ENCODE measurements around the gene ATP4A. TPM values are rescaled to one million over a fixed set of nuclear protein-coding genes. Genes with fewer than 3 reads are reported as not detected.

Gene ATP4A
- total and polyA plus RNA-seq, 8 donors, result not detected

DNA sequence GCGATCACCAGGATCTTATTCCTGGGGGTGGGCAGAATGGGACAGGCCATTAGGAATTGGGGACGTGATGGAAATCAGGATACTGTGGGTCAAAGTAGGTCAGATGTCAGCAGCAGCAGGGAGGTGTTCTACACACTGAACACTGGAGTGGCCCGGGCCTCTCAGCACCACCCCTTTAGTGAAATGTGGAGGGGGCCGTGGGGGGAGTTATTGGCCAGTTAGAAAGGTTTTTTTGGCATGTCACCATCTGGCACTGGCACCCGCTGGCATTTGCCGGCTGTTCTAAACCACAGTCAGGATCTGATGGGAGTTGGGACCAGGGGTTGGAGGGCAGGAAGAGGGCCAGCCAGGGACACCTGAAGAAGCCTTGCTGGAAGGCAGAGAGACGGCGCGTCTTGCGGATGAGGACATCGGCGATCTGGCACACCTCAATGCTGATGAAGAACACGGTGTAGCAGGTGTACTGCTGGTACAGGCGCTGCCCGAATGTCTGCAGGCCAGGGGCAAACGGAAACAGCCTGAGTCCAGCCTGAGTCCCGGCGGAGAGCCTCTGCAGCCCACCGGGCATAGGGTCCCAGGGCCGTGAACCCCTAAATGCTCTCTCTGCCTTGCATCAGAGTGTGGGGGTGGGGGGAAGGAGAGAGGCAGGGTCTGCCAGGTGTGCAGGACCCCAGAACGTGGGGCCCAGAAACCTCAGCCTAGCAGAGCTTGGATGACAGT, 12.2 kb downstream of the ATP4A start:
- TF ChIP-seq, protein P1, sequence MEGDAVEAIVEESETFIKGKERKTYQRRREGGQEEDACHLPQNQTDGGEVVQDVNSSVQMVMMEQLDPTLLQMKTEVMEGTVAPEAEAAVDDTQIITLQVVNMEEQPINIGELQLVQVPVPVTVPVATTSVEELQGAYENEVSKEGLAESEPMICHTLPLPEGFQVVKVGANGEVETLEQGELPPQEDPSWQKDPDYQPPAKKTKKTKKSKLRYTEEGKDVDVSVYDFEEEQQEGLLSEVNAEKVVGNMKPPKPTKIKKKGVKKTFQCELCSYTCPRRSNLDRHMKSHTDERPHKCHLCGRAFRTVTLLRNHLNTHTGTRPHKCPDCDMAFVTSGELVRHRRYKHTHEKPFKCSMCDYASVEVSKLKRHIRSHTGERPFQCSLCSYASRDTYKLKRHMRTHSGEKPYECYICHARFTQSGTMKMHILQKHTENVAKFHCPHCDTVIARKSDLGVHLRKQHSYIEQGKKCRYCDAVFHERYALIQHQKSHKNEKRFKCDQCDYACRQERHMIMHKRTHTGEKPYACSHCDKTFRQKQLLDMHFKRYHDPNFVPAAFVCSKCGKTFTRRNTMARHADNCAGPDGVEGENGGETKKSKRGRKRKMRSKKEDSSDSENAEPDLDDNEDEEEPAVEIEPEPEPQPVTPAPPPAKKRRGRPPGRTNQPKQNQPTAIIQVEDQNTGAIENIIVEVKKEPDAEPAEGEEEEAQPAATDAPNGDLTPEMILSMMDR (IDR thresholded peaks at IDR 0.05), result no peak
- no peak overlapping the region for H3K27ac ChIP-seq
- no peaks in the 10 kb centered on the region for H3K9me3 ChIP-seq
- DNase-seq (peak in 1 of 4 donors; percentile 46), ATAC-seq (no peak)
- no peak overlapping the region for H3K4me3 ChIP-seq
- intact Hi-C loops (cut with DNase I), result no loop called here
- H3K27me3 ChIP-seq, result peaks cover 0 to 11% of the 10 kb centered on the region in 2 donors
- H3K4me1 ChIP-seq, result peaks cover 5 to 6% of the 10 kb centered on the region in 2 donors
- peaks cover 0 to 15% of the 10 kb centered on the region in 2 donors for H3K36me3 ChIP-seq

DNA sequence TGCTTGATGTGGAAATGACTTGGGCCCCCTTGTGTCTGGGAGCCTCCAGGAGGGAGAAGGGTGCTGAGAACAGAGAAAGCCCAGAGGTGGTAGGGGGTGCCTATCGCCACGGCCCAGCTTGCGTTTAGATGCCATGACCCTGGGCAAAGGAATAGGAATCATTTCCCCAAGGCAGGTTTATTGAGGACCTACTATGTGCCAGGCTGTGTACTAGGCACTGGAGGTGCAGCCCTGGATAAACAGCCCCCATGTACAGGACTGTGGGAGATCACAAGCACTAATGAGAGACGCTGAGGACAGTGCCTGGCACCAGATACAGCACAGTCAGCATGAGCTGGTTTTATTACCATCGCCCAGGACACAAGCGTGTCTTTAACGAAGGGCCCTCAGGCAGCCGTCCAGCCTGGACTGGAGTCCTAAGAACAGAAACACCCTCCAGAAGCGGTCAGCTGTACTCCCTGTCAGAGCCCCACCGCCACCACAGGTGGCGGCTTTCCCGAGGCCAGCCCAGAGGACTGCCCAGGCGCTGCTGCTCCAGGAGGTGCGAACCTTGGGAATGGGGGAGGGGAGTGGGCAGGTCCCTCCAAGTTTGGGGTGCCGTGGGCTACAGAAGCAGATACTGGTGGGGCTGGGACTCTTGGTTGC, 13.5 kb downstream of the ATP4A start:
- intact Hi-C loops (cut with DNase I), result no loop called here

DNA sequence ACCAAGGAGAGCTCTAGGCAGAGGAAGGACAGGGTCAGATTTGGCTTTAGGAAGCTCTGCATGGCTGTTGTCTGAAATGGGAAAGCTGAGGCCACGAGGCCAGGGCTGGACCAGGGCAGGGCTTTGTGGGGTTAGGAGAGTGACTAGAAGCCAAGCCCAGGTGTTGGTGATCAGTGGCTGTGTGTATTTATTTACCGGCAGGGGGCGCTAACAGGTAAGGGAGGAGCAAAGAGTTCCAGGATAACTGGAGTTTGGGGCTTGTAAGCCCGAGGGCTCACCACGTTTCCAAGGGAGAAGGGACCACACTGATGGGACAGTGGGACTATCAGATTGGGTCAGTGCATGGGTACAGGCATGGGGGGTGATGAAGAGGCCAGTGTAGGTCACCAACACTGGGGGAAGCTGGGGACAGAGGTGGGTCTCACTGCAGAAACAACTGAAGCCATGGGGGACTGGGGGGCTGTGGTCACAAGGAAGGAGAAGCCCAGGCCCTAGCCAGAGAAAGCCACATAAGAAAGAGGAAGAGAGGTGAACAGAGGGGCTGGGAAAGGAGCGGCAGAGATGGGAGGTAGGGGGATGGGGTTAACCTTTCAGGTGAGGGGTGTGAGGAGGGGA, 14.2 kb downstream of the ATP4A start:
- no peaks in the 10 kb centered on the region for H3K9me3 ChIP-seq
- TF ChIP-seq, protein P1 (IDR thresholded peaks at IDR 0.05), result peak; percentile 71 to 75
- peaks cover 9 to 20% of the 10 kb centered on the region in 2 donors for H3K4me1 ChIP-seq
- H3K4me3 ChIP-seq, result no peak overlapping the region
- ATAC-seq (peak; percentile 24), DNase-seq (peak in 1 of 4 donors; percentile 58)
- H3K36me3 ChIP-seq, result peaks cover 0 to 15% of the 10 kb centered on the region in 2 donors
- intact Hi-C loops (cut with DNase I), result no loop called here
- H3K27me3 ChIP-seq, result no peaks in the 10 kb centered on the region
- H3K27ac ChIP-seq, result no peak overlapping the region

More for the DNA sequence above, 13.5 kb downstream of the ATP4A start:
- H3K9me3 ChIP-seq, result no peaks in the 10 kb centered on the region
- H3K4me1 ChIP-seq, result peaks cover 9 to 13% of the 10 kb centered on the region in 2 donors
- no peak for ATAC-seq
- peaks cover 0 to 15% of the 10 kb centered on the region in 2 donors for H3K36me3 ChIP-seq
- H3K4me3 ChIP-seq, result no peak overlapping the region
- H3K27ac ChIP-seq, result no peak overlapping the region
- no peak for DNase-seq
- TF ChIP-seq, protein P1 (IDR thresholded peaks at IDR 0.05), result no peak
- peaks cover 0 to 1% of the 10 kb centered on the region in 2 donors for H3K27me3 ChIP-seq

DNA sequence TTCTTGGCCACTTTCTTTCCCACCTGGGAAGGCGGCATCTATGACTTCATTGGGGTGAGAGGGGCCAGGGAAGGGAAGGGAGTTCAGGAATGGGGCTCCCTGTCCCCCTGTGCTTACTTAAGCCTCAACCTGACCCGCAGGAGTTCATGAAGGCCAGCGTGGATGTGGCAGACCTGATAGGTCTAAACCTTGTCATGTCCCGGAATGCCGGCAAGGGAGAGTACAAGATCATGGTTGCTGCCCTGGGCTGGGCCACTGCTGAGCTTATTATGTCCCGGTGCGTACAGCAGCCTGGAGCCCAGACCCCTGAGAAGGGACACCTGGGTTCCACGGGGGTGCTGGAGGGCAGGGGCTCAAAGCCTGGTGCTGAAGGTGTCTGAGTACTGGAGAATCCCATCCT, 16.9 kb downstream of the ATP4A start:
- ATAC-seq (no peak), DNase-seq (no peak)
- H3K27ac ChIP-seq, result no peak overlapping the region
- intact Hi-C loops (cut with DNase I), result no loop called here
- H3K36me3 ChIP-seq, result peaks cover 0 to 15% of the 10 kb centered on the region in 2 donors
- TF ChIP-seq, protein P1 (IDR thresholded peaks at IDR 0.05), result no peak
- no peaks in the 10 kb centered on the region for H3K27me3 ChIP-seq
- H3K4me3 ChIP-seq, result peak overlapping the region; percentile 75 to 95
- H3K4me1 ChIP-seq, result peaks cover 9 to 23% of the 10 kb centered on the region in 2 donors
- H3K9me3 ChIP-seq, result no peaks in the 10 kb centered on the region

DNA sequence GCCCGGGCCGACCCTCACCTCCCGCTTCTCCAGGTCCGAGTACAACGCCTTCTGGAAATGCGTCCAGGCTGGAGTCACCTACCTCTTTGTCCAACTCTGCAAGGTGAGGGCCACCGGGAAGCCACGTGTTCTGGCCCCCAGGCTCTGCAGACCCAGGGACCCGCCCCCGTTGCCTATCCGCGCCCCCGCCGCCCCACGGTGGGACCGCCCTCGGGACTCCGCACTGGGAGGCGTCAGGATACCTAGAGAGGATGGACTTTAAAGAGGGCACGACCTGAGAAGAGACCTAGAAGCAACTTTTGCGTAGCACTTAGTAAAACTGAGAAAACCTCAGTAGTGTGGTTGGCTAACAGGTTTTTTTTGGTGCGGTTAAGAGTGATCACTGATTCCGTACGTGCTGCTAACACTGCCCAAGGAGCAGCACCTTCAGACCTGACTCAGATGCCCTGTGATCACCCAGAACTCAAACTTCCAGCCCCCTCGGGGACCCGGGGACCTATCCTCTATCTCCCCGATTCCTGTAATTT, 17.5 kb downstream of the ATP4A start:
- peaks cover 9 to 23% of the 10 kb centered on the region in 2 donors for H3K4me1 ChIP-seq
- H3K4me3 ChIP-seq, result peak overlapping the region; percentile 75 to 95
- H3K27ac ChIP-seq, result peak overlapping the region; percentile 34 to 82
- ATAC-seq (peak; percentile 51), DNase-seq (no peak)
- intact Hi-C loops (cut with DNase I), result no loop called here
- no peaks in the 10 kb centered on the region for H3K27me3 ChIP-seq
- TF ChIP-seq, protein P1 (IDR thresholded peaks at IDR 0.05), result no peak
- peaks cover 0 to 10% of the 10 kb centered on the region in 2 donors for H3K36me3 ChIP-seq
- no peaks in the 10 kb centered on the region for H3K9me3 ChIP-seq

Measured in left lung (tissue), 10 donors.